Transverse colon (tissue), 4 donors: ENCODE measurements around the gene AGRN. TPM values are rescaled to one million over a fixed set of nuclear protein-coding genes. Genes with fewer than 3 reads are reported as not detected.
"Not testable (repeated sequence)": the region's sequence is repeated elsewhere in the genome, so short reads cannot be mapped to it uniquely, and the experiment has no call there.

ENCODE experiments used
- DNase-seq: peaks from one replicate; pipeline ENCODE4 v3.0.0-alpha.2; 2019
- H3K27ac ChIP-seq, 4 donors: fragments of 200-600 bp; sonication (generic); 2 replicates each; pipeline ENCODE4 v1.5.1; 2016 to 2018; ENCODE audit warnings: inconsistent platforms in 4 of 4
- H3K27me3 ChIP-seq: fragments of 200-600 bp; sonication (generic); 2 replicates; pipeline ENCODE4 v1.5.1; 2017; ENCODE audit warnings: inconsistent platforms
- H3K36me3 ChIP-seq, 4 donors: fragments of 200-600 bp; sonication (generic); 2 replicates each; pipeline ENCODE4 v1.5.1; 2017 to 2019; ENCODE audit warnings: inconsistent platforms in 4 of 4
- H3K4me1 ChIP-seq, 4 donors: fragments of 200-600 bp; sonication (generic); 2 replicates each; pipeline ENCODE4 v1.5.1; 2017 to 2020; ENCODE audit warnings: inconsistent platforms in 4 of 4
- H3K4me3 ChIP-seq, 4 donors: fragments of 200-600 bp; sonication (generic); 1 replicate in 1 of 4; 2 replicates in 3 of 4; pipeline versions ENCODE4 v1.5.1 to v1.6.1; 2017 to 2019; ENCODE audit warnings: inconsistent platforms in 4 of 4
- H3K9me3 ChIP-seq, 2 donors: fragments of 200-600 bp; sonication (generic); 2 replicates each; pipeline ENCODE4 v1.5.1; 2017 to 2019; ENCODE audit warnings: inconsistent platforms in 2 of 2
- CTCF ChIP-seq, 5 experiments: fragments of 200-600 bp in 3 of 5; fragments of 450-650 bp in 2 of 5; sonication (generic) in 3 of 5; IDR thresholded peaks; 1 replicate in 2 of 5; 2 replicates in 3 of 5; pipeline ENCODE4 v1.5.1; 2016 to 2017; ENCODE audit warnings: antibody characterized with exemption in 5 of 5, inconsistent platforms in 3 of 5, mild to moderate bottlenecking in 2 of 5, moderate library complexity in 1 of 5
- EP300 ChIP-seq: sonication (generic); formaldehyde crosslinking; IDR thresholded peaks from one replicate; pipeline ENCODE4 v1.6.1; 2017; ENCODE audit warnings: antibody characterized with exemption, low read depth
- POLR2A ChIP-seq: fragments of 450-650 bp; IDR thresholded peaks from one replicate; pipeline ENCODE4 v1.6.1; 2016; ENCODE audit warnings: antibody characterized with exemption, mild to moderate bottlenecking, moderate library complexity
- POLR2AphosphoS5 ChIP-seq, 3 donors: sonication (generic); formaldehyde crosslinking; IDR thresholded peaks; one replicate each; pipeline ENCODE4 v1.6.1; 2016; ENCODE audit warnings: antibody characterized with exemption in 3 of 3
- WGBS, 2 donors: methylation state at CpG; one replicate each; pipeline ENCODE4 v1.1.5; 2018; ENCODE audit warnings: low coverage in 1 of 2; 5-methylcytosine and 5-hydroxymethylcytosine counted together
- in situ Hi-C, 4 donors: fragments of 200-750 bp; cut with MboI; loops; one replicate each; pipeline versions ENCODE4 v1.15.0 to v1.15.1; 2017; ENCODE audit warnings: low sequenced_read_pairs in 3 of 4, low pct_ligation_motif_present in 1 of 4, low pct_unique_long_range_greater_than_20kb in 1 of 4
- intact Hi-C: fragments of 100-400 bp; cut with DNase I; formaldehyde crosslinking; loops from one replicate; pipeline ENCODE4 v1.15.1; 2023; ENCODE audit warnings: low total_unique reads
- total RNA-seq, 4 donors: library from RNA; depleted of rRNA; stranded (reverse); fragments of >200 nt; gene quantifications; one replicate each; pipeline ENCODE4 v1.1.0, GENCODE V29; 2016

Gene AGRN
- total RNA-seq, 4 donors from 2014 or later: 25.4 to 132 (median 44.8) TPM

- H3K27ac ChIP-seq: no peak overlapping the region
- intact Hi-C loops: no loop called here
- in situ Hi-C loops: no loop called here
- peak; percentile 4 for DNase-seq
- no peak overlapping the region for H3K4me3 ChIP-seq
- H3K36me3 ChIP-seq: no peaks in the 10 kb centered on the region
- no peaks in the 10 kb centered on the region for H3K4me1 ChIP-seq
- WGBS, 2 donors: 81 to 88% methylated on average over 5 to 14 of the region's 14 CpGs
- H3K27me3 ChIP-seq: no peaks in the 10 kb centered on the region
- no peaks in the 10 kb centered on the region for H3K9me3 ChIP-seq
- no peak for TF ChIP-seq POLR2AphosphoS5 (IDR thresholded peaks at IDR 0.05)
- no peak for TF ChIP-seq EP300
- no peak for TF ChIP-seq CTCF (IDR thresholded peaks at IDR 0.05)
- TF ChIP-seq POLR2A: no peak
Measured at GRCh38 chr1:1092894-1093609, 73.1 kb downstream of the AGRN start.

GRCh38 chr1:1093610-1093943 lies 73.7 kb downstream of the AGRN start:
- peak; percentile 3 for DNase-seq
- TF ChIP-seq CTCF (IDR thresholded peaks at IDR 0.05) (no peak), EP300 (no peak), POLR2A (no peak), POLR2AphosphoS5 (IDR thresholded peaks at IDR 0.05) (no peak)
- no peaks in the 10 kb centered on the region for H3K36me3 ChIP-seq
- no peak overlapping the region for H3K4me3 ChIP-seq
- no peaks in the 10 kb centered on the region for H3K27me3 ChIP-seq
- no peaks in the 10 kb centered on the region for H3K4me1 ChIP-seq
- 88 to 89% methylated on average over 4 to 10 of the region's 10 CpGs for WGBS, 2 donors
- intact Hi-C loops (no loop called here), in situ Hi-C loops (no loop called here)
- H3K9me3 ChIP-seq: no peaks in the 10 kb centered on the region
- H3K27ac ChIP-seq: no peak overlapping the region

- Histone ChIP-seq H3K4me3 (no peak overlapping the region), H3K9me3 (no peaks in the 10 kb centered on the region), H3K27me3 (no peaks in the 10 kb centered on the region), H3K27ac (no peak overlapping the region), H3K36me3 (no peaks in the 10 kb centered on the region), H3K4me1 (no peaks in the 10 kb centered on the region)
- no peak for TF ChIP-seq POLR2A
- TF ChIP-seq CTCF (IDR thresholded peaks at IDR 0.05): no peak
- TF ChIP-seq EP300: no peak
- TF ChIP-seq POLR2AphosphoS5 (IDR thresholded peaks at IDR 0.05): no peak
- in situ Hi-C loops (no loop called here), intact Hi-C loops (no loop called here)
- DNase-seq: no peak
- 92 to 94% methylated on average over 6 to 7 of the region's 7 CpGs for WGBS, 2 donors
Measured at GRCh38 chr1:1094981-1095380, 75.1 kb downstream of the AGRN start.

- peak; percentile 1 for DNase-seq
Measured at GRCh38 chr1:1096136-1096535, 76.2 kb downstream of the AGRN start.

More at GRCh38 chr1:1096136-1096535, 76.2 kb downstream of the AGRN start:
- H3K27me3 ChIP-seq, H3K36me3 ChIP-seq, H3K9me3 ChIP-seq, intact Hi-C loops, in situ Hi-C loops, H3K27ac ChIP-seq, H3K4me1 ChIP-seq, H3K4me3 ChIP-seq: not testable (repeated sequence)
- 80 to 96% methylated on average over 2 to 5 of the region's 5 CpGs for WGBS, 2 donors
